HEK293T (cell line): Measurements from ENCODE around the gene MRGPRX2.

Source experiments
- CTCF ChIA-PET: fragments of 350-600 bp; formaldehyde crosslinking; extraction: SDS; loops from one replicate; lab custom pipeline; 2021; ENCODE audit warnings: antibody characterized with exemption, inconsistent platforms; lab: Yijun Ruan, JAX
- POLR2A ChIA-PET: fragments of 350-600 bp; formaldehyde crosslinking; extraction: SDS; loops from one replicate; lab custom pipeline; 2020; ENCODE audit warnings: antibody characterized with exemption, inconsistent platforms; lab: Yijun Ruan, JAX
- DNase-seq: peaks from one replicate; pipeline ENCODE4 v3.0.0; 2012; ENCODE audit warnings: mixed read lengths; ENCODE audit errors: extremely low spot score
- ARNT ChIP-seq: fragments of 450-650 bp; IDR thresholded peaks from 2 replicates; pipeline ENCODE4 v1.6.1; 2017; ENCODE audit warnings: mild to moderate bottlenecking
- BHLHE40 ChIP-seq: fragments of 450-650 bp; IDR thresholded peaks from 2 replicates; pipeline ENCODE4 v1.6.1; 2016; ENCODE audit warnings: mild to moderate bottlenecking, moderate library complexity, borderline replicate concordance
- CTBP1 ChIP-seq: fragments of 450-650 bp; IDR thresholded peaks from 2 replicates; pipeline ENCODE4 v1.6.1; 2016; ENCODE audit warnings: borderline replicate concordance
- ELF4 ChIP-seq: fragments of 450-650 bp; IDR thresholded peaks from 2 replicates; pipeline ENCODE4 v1.6.1; 2017; ENCODE audit warnings: antibody characterized with exemption
- FOXA1 ChIP-seq: fragments of 450-650 bp; IDR thresholded peaks from 2 replicates; pipeline ENCODE4 v1.6.1; 2016; ENCODE audit warnings: mild to moderate bottlenecking
- FOXK2 ChIP-seq: fragments of 450-650 bp; IDR thresholded peaks from 2 replicates; pipeline ENCODE4 v1.6.1; 2016; ENCODE audit warnings: mild to moderate bottlenecking
- FOXM1 ChIP-seq: fragments of 450-650 bp; IDR thresholded peaks from 2 replicates; pipeline ENCODE4 v1.6.1; 2017; ENCODE audit warnings: mild to moderate bottlenecking, borderline replicate concordance
- HDGF ChIP-seq: fragments of 450-650 bp; IDR thresholded peaks from 2 replicates; pipeline ENCODE4 v1.6.1; 2017; ENCODE audit warnings: antibody characterized with exemption, borderline replicate concordance
- L3MBTL2 ChIP-seq: fragments of 450-650 bp; conservative IDR thresholded peaks from 2 replicates; pipeline ENCODE4 v1.6.1; 2016; ENCODE audit warnings: mild to moderate bottlenecking
- LEF1 ChIP-seq: fragments of 450-650 bp; IDR thresholded peaks from 2 replicates; pipeline ENCODE4 v1.6.1; 2017; ENCODE audit warnings: mild to moderate bottlenecking, borderline replicate concordance
- NFRKB ChIP-seq: fragments of 450-650 bp; IDR thresholded peaks from 2 replicates; pipeline ENCODE4 v1.6.1; 2016; ENCODE audit warnings: mild to moderate bottlenecking, moderate library complexity
- SP1 ChIP-seq: fragments of 450-650 bp; IDR thresholded peaks from 2 replicates; pipeline ENCODE4 v1.6.1; 2017
- SUZ12 ChIP-seq: fragments of 450-650 bp; IDR thresholded peaks from 2 replicates; pipeline ENCODE4 v1.6.1; 2016; ENCODE audit warnings: mild to moderate bottlenecking
- TARDBP ChIP-seq: fragments of 450-650 bp; IDR thresholded peaks from 2 replicates; pipeline ENCODE4 v1.6.1; 2016
- ZNF384 ChIP-seq: fragments of 450-650 bp; IDR thresholded peaks from 2 replicates; pipeline ENCODE4 v1.6.1; 2016
- TF ChIP-seq, protein P1 (sequence below): fragments of 450-650 bp; IDR thresholded peaks from 2 replicates; pipeline ENCODE4 v1.6.1; 2016

MRGPRX2 gene

DNA sequence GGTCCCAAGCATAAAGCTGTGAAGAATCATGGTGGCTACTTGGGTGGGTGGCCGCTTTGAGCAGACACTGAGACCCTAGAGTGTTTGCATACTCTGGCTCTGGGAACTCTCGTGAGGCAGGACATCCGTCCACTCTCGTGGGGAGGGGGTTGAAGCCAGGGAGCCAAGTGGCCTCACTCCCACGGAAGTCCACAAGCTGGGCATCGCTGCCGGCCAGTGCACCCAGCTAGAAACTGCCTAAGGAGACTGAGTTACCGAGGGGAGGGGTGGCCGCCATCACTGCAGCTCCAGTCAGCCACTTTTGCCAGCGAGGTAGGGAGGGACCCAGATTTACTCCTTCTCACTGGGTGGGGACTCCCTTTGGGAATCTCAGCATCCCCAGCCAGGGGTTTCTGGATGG lies 20.5 kb downstream of the MRGPRX2 start:
- no peak for DNase-seq
- POLR2A ChIA-PET: no interaction called here
- CTCF ChIA-PET: interaction anchor here (0.6 kb wide), 1 partner anchor 483 kb away, joined by 3 read pairs; no protein-coding TSS in a partner anchor
- TF ChIP-seq, protein P1, sequence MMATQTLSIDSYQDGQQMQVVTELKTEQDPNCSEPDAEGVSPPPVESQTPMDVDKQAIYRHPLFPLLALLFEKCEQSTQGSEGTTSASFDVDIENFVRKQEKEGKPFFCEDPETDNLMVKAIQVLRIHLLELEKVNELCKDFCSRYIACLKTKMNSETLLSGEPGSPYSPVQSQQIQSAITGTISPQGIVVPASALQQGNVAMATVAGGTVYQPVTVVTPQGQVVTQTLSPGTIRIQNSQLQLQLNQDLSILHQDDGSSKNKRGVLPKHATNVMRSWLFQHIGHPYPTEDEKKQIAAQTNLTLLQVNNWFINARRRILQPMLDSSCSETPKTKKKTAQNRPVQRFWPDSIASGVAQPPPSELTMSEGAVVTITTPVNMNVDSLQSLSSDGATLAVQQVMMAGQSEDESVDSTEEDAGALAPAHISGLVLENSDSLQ: no peak
- TF ChIP-seq SUZ12 (no peak), NFRKB (no peak), L3MBTL2 (no peak), LEF1 (no peak), CTBP1 (no peak), BHLHE40 (no peak), HDGF (no peak), TARDBP (no peak), FOXM1 (no peak), ARNT (no peak), SP1 (no peak), ZNF384 (no peak), ELF4 (no peak), FOXA1 (no peak), FOXK2 (no peak)

DNA sequence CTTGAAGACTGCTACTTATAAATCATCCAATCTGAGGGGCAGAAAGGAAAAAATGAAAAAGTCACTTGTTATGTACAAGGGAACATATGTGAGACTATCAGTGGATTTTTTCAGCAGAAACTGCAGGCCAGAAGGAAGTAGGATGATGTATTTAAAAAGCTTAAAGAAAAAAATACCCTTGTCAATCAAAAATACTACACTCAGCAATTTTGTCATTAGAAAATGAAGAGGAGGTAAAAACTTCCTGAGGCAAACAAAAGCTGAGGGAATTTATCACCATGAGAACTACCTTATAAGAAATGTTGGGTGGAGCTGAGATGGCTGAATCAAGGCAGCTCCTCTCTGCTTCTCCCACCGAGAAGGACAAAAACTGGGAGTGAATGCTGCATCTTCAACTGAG lies 21.1 kb downstream of the MRGPRX2 start:
- no peak for DNase-seq
- ChIA-PET POLR2A (no interaction called here), CTCF (no interaction called here)
- no peak for TF ChIP-seq TARDBP

DNA sequence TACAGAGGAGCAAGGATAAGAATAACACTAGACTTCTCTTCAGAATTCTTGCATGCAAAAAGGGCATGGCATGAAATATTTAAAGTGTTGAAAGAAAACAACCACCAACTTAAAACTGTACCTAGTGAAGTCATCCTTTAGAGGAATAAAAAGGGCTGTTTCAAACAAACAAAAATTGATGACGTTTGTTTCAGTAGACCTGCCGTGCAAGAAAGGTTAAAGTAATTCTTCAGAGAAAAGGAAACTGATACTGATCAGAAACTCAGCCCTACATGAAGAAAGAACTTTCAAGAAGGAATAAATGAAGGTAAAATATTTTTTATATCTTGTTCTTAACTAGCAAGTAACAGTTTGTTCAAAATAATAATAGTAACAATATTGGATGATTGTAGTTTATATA lies 27.5 kb downstream of the MRGPRX2 start:
- DNase-seq: no peak
- ChIA-PET CTCF (no interaction called here), POLR2A (no interaction called here)
- TF ChIP-seq ARNT: no peak
- no peak for TF ChIP-seq FOXK2
- TF ChIP-seq SP1: no peak
- TF ChIP-seq L3MBTL2: no peak
- no peak for TF ChIP-seq CTBP1
- no peak for TF ChIP-seq BHLHE40
- no peak for TF ChIP-seq LEF1
- no peak for TF ChIP-seq FOXA1
- TF ChIP-seq FOXM1: no peak
- TF ChIP-seq NFRKB: no peak
- TF ChIP-seq ELF4: no peak
- no peak for TF ChIP-seq TARDBP
- TF ChIP-seq ZNF384: no peak
- TF ChIP-seq SUZ12: no peak
- TF ChIP-seq HDGF: no peak
- TF ChIP-seq, protein P1: no peak

DNA sequence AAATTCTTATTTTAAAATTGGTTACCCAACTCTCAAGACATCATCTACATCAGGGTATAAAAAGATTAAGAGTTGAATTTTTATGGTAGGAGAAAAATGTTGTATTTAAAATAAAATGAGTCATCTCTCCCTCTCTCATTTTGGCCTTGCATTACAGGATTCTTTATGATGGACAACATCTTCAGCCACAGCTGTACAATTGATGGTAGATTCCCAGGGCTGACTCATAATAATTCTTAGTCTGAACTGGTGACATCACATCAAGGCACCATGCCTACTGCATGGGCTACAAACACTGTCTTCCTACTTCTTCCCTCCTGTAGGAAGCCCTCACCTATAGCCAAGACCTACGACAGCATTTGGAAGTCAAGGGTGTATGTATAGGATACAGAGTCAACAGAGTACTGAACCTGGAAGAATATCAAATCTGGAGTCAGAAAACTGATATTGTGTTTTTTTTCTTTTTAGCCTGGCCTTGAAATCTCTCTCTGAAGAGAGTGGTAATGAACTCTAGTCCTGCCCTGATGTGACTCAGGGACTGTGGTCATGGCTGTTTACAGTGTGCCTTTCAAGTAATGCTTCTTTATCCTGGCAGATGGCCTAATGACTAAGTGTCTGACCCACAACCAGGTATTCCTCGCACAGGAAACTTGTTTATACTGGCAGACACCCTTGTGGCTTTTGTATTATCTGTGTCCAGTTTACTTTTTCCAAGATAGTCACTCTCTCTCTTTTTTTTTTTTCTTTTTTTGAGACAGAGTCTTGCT lies 32.5 kb downstream of the MRGPRX2 start:
- CTCF ChIA-PET: no interaction called here
- POLR2A ChIA-PET: no interaction called here
- DNase-seq: no peak
- TF ChIP-seq ZNF384 (no peak), CTBP1 (no peak), FOXK2 (no peak), L3MBTL2 (no peak), LEF1 (no peak), BHLHE40 (no peak), ARNT (no peak), HDGF (no peak), SUZ12 (no peak), SP1 (no peak), TARDBP (no peak), FOXM1 (no peak), FOXA1 (no peak), NFRKB (no peak), ELF4 (no peak)
- TF ChIP-seq, protein P1: no peak

DNA sequence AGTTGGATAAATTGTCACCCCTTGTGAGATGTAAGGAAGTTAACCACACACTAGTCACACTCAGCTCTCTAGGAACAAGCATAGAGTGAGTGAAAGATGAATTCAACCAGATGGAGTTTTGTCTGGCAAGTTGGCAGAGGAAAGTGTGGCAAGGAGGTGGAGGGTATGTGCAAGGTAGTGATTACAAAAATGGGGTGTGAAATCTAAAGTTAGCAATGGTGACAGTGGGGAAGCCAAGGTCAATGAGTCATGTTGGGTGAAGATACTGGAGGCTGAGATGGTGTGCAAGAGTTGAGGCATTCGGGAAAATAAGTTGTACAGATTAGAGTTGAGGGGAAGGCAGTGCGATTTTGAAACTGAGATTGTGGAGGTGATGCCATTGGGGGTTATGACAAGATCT lies 33.7 kb downstream of the MRGPRX2 start:
- CTCF ChIA-PET: interaction anchor here (0.9 kb wide), 1 partner anchor 14 kb away, joined by 3 read pairs; no protein-coding TSS in a partner anchor
- DNase-seq: no peak
- POLR2A ChIA-PET: no interaction called here
- no peak for TF ChIP-seq ZNF384
- TF ChIP-seq, protein P1: no peak
- no peak for TF ChIP-seq FOXA1
- no peak for TF ChIP-seq CTBP1
- TF ChIP-seq SP1: no peak
- TF ChIP-seq TARDBP: no peak
- no peak for TF ChIP-seq L3MBTL2
- no peak for TF ChIP-seq FOXM1
- TF ChIP-seq NFRKB: no peak
